GM18502 (cell line): ENCODE data around the gene CIRBP.

Source experiments
- ATAC-seq: cut with Tn5 transposase; IDR thresholded peaks from one replicate; pipeline ENCODE4 v1.9.1; 2021; ENCODE audit warnings: mild to moderate bottlenecking; ENCODE audit not compliant: unreplicated experiment, poor library complexity

CIRBP gene

GRCh38 chr19:1254081-1254527 is 15.0 kb upstream of the CIRBP start:
- no peak for ATAC-seq

DNA sequence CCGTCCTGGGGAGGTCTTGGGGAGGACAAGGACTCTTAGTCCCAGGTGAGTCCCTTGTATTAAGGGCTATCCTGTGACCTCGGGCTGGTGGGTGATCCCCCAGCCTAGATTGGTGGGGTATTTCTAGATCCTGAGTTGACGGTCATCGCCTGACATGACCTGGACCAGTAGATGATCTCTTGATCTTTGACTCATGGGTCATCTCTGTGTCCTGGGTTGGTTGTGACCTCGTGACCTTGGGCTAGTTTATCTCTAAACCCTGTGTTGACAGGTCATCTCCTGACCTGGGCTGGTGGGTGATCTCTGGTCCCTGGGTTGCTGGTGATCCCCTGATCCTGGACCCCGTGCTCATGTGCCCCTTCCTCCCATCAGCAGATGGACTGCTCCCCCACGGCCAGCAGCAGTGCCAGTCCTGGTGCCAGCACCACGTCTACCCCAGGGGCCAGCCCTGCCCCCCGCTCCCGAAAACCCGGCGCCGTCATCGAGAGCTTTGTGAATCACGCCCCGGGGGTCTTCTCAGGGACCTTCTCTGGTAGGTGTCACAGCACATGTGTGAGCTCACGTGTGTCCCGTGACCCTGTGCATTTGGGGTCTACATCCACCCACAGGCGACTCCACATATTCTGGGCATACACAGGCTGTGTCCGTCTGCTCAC is 14.5 kb upstream of the CIRBP start:
- ATAC-seq: no peak

DNA sequence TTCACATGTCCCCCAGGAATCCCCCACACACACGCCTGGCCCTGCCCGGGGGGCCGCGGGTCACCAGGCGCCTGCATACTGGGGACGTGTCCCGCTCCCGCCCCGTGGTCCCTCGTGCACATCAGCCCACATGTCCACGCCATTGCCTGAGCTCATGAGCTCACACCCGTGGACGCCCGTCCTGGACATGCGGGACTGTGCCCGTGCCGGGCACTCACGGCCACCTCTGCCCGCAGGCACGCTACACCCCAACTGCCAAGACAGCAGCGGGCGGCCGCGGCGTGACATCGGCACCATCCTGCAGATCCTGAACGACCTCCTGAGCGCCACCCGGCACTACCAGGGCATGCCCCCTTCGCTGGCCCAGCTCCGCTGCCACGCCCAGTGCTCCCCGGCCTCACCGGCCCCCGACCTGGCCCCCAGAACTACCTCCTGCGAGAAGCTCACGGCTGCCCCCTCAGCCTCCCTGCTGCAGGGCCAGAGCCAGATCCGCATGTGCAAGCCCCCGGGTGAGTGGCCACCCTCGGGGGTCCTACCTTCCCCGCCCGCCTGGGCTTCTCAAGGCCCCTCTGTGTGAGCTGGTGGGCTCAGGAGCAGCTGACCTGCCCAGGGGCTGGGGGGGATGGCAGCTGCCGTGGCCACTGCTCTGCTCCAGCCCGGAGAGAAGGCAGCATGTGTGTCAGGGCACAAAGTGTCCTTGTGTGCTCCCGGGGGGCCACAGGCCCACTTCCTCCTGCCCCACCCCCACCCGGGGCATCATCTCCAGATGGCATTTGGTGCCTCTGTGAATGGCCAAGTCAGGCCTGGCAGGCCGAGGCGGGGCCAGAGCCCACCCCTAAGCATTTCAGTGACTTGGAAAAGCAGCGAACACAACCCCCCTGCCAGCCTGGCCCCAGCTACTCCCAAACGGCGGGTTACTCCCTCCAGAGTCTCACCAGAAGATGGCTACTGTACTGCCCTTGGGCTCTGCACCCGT is 13.7 kb upstream of the CIRBP start:
- ATAC-seq: no peak

GRCh38 chr19:1256646-1257474 is 12.3 kb upstream of the CIRBP start:
- ATAC-seq: no peak

DNA sequence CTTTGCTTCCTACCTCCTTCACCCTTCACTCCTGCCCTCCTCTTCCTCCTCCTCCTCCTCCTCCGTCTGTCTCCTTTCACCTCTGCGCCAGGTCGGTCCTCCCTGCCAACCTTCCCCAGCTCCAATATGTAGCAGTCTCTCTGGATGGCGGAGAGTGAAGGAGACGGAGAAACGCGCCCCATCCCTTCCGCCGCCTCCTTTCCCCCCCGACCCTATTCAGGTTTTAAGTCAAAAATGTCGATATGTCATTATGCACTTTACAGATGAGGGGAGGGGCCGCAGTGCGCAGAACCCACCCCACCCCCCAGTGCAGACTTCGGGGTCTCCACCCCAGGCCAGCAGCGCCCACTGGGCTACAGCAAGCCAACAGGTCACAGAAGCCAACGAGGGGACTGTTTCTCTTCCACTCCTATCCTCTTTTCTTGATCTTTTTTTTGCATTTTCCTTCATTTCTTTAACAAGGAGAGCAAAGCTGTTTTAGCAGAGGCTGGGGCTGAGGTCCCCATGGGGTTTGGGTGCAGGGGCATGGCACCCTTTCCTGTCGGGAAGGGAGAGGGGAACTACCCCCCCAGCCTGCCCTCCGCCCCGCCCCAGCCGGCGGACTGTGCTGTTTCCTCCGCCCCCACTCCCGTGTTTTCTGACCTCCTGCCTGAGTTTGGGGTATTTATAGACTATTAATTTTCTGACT is 11.5 kb upstream of the CIRBP start:
- no peak for ATAC-seq

GRCh38 chr19:1258163-1258492 is 11.0 kb upstream of the CIRBP start:
- no peak for ATAC-seq

- no peak for ATAC-seq
Measured at GRCh38 chr19:1258707-1259205, 10.4 kb upstream of the CIRBP start.

DNA sequence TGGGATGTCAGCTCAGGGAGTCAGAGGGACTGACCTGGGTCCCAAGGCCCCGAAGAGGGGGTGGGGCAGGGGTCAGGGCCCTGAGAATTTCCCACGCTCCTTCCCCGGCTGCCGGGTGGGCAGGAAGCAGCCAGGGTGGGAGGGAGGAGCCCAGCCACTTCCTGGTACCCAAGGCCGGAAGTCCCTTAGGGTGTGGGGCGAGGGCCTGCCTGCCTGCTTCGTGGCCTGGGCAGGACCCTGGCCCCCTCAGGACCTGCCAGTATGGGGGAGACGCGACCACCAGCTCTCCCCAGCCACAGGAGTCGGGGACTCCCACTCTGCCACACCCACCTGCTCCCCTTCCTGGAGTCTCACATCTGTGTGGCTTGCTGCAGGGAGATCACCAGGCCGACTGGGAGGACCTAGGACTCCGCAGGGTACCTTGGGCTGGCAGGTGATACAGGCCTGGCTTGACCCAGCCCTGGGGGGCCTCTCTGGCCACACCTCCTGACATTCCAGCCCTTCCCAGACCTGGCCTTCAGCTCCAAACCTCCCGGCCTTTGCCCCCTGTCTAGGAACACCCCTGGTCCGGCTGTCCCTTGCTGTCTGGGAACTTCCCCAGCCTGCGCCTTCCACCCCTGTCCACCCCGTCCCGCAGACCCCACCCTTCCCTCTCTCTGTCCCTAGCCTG is 9.8 kb upstream of the CIRBP start:
- peak; percentile 22 for ATAC-seq

DNA sequence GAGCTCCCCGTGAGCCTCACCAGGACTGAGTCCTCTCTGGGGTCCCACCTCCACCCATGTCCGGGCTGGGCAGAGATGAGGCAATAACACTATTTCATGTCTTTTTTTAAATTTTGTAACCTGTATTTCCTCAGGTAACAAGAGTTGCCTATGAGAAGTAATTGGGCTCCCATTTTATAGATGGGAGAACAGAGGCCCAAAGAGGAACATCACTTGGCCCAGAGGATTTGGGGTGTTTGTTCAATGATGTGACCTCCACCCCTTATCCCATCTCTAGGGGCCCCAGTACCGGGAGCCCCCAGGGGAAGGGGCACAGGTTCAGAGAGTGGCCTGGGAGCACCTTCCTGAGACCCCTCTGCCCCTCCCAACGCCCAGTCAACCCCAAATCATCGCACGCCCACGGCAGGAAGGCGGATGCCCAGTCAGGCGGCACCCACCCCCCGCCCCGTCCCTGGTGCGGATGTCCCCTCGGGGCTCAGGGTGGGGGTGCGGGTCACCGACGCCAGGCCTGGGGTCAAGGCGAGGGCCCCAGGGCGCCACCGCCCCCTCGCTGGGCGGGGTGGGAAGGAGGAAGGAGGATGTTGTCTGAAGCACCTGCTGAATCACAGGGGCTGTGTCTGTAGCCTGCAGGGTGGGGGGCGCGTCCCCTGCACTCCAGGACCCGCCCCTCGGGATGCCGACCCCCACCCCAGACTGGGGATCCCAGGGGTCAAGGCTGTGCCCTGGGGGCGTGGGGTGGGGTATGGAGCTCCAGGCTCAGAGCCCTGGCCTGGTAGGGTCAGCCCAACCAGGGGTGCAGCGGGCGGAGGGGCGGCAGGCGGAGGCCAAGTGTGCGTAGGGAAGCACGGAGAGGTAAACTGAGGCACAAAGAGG is 9.0 kb upstream of the CIRBP start:
- peak; percentile 6 for ATAC-seq

- ATAC-seq: peak; percentile 68
Measured at GRCh38 chr19:1260749-1261537, 8.2 kb upstream of the CIRBP start.

DNA sequence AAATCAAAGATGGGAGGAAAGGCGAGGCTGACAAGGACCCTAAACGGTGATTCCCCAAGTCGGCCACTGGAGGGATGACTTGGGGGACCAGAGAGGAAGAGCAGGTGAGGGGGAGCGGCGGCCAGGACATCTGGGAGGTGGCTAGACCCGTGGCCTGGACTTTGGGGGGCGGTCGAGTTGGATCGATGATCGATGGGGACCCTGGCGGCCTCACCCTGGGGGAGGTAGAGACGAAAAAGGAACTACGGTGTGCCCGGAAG is 7.7 kb upstream of the CIRBP start:
- ATAC-seq: no peak

DNA sequence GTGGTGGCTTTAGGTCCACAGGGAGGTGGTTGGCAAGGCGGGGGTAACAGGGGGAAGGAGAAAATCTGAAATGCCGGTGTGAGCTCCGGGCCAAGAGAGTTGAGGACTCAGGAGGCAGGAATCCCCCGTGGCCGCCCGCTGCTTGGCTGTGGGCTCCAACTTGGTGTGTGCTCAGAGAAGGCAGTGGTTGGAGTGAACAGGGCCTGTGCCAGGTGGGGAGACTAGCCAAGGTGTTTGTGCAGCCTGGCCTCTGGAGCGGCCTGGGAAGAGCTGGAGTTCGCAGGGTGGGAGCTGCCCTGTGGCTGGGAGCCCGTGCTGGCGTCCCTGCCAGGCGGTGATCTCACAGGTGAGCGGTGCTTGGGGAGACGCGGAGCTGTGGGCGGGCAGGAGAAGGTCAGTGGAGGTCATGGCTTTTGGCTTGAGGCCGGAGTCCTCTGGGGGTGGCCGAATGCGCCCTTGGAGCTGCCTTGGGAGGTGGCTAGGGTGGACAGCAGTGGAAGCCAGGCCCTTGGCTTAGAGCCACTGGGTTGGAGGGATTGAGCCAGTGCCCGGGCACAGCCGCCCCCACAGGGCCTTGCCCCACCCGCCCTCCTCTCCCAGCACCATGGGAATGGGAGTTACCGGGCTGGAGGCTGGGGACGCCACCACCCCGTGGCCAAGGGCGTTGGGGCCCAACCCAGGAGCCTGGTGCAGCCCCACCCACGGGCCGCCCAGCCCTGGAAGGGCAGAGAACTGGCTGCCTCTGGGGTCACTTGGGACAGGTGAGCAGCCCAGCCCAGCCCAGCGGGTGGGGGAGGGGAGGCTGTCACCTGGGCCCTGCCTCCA is 7.1 kb upstream of the CIRBP start:
- no peak for ATAC-seq

DNA sequence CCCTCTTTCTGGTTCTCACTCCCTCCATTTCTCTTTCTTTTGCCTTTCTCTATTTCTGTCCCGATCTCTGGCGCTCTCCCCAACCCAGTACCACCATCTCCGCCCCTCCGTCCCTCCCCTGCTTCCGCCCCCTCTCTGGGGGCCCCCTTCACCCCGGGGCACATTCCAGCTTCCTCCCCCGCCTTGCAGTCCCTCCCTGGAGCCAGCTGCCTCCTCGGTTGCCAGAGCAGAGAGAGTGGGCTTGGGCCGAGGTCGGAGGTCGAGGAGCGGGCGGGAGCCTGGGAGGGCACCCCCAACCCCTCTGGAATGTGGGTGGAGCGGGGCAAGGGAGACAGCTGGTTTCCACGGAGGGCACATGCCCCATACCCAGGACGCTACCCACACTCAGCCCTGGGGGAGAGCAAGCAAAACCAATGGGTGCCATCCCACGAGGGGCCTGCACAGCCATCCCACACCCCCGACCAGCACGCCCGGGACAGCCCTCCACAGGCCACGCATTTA is 6.5 kb upstream of the CIRBP start:
- no peak for ATAC-seq

GRCh38 chr19:1263188-1263587 is 5.9 kb upstream of the CIRBP start:
- ATAC-seq: no peak

DNA sequence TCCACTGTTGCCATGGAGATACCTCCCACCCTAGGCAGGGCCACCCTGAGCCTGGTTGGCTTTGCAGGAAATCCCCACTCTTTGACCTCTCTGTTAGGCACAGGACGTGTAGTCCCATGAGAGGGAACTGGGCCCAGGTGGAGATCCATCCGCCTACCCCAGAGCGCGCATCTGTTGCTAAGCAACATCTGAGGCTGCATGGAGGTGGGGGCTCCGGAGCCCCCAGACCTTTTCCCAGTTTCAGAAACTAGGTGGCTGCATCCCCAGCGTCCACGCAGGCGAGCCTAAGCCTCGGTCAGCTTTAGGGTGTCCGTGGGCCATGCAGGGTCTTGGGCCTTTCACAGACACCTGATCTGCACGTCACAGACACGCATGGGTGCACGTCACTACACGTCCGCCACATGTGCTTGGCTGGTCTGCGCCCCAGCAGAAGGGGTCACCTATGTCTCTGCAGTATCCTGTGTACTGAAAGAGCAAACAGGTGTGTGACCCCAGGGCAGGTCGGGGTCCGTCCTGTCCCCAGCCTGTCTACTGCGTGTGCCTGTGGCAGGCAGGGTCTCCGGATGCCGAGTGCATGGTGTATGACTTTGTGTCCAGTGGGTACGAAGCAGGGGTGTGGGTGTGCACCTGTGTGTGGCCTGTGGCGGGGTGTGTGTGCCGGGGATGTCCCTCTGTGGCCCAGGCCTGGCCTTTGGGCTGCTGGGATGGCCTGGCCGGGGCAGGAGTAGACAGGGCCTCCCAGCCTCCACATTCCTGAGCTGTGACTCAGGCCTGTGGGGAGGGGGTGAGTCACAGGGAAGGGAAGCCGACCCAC is 4.1 kb upstream of the CIRBP start:
- no peak for ATAC-seq

GRCh38 chr19:1265615-1266128 is 3.5 kb upstream of the CIRBP start:
- ATAC-seq: no peak
